NCI-H510A (cell line): ENCODE results near the gene SLC39A11.

Source experiments
- DNase-seq: peaks from one replicate; lab custom pipeline; 2025; lab: John Stamatoyannopoulos, UW

The SLC39A11 gene

GRCh38 chr17:72747501-72747900 lies 345.0 kb downstream of the SLC39A11 start:
- no peak for DNase-seq

GRCh38 chr17:72745241-72745640 lies 347.2 kb downstream of the SLC39A11 start:
- DNase-seq = no peak

DNA sequence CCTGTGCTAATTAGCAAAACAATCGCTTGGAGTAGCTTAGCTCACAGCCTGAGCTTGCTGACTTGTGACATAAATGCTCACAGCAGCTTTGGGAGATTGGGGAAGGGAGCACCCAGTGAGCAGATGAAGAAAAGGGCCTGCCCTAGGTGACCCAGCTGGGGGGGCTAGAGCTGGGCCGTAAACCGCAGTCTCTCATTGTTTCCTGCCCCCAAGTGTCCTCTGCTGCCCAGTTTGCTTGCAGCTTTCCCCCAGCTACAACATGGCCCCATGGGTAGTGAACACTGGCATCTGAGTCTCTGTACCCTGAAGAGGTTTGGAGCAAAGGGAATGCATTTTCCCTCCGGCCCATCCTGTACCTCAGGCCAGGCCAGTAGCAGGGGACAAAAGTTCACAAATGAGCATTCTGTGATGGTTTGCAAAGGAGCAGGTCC lies 349.4 kb downstream of the SLC39A11 start:
- DNase-seq = no peak

GRCh38 chr17:72737151-72737690 lies 355.3 kb downstream of the SLC39A11 start:
- DNase-seq = no peak

DNA sequence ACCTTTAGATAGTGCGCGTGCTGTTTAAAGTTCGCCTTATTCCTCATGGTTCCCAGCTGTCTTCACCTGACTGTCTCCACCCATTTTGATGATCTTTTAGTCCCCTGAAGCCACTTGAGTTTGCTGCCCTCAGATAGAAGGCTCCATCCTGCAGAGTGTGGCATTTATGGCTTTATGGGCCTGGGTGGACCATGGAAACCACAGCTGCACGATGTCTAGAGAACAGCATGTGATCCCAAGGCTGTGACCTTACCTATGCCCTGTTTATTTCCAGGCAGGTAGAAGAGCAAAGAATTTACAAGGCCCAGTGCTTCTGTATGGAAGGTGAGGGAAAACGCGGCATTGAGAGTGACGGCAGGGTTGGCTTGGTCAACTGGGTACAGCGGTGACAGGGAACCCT lies 356.9 kb downstream of the SLC39A11 start:
- DNase-seq = no peak

DNA sequence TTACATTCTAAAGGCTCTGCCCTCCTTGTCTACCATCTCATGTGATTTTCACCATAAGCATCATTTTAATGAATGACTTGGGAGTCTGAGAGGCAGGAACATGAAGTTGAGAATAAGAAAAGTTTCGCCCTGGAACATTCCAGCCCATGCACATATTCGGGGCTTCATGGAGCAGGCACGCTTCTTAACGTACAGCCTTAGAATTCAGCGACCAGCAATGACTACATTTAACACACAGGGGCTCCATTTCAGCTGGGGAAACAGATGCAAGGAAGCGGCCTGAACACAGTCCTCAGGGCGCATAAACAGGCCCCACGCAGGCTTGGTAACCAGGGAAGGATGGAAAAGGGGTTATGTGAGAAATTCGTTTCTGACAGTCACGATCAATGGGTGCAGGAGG lies 357.4 kb downstream of the SLC39A11 start:
- no peak for DNase-seq

DNA sequence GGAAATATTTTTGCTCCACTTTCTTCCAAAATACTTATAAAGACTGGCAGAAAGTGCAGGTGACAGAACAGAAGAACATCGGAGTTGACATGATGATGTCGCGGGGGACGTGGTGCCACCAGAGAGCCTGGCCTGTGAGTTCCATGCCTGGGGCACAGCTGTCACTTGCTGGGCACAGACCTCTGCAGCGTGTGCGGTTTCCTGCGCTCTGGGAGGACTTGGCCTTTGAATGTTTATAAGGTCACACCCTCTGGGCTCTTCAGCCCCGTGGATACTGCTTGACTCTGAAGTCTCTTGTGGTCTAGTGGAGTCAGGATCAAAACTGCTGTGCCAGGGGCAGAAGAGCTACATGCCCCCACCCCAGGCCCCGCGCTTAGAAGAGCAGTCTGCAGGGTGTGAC lies 357.9 kb downstream of the SLC39A11 start:
- DNase-seq = no peak

DNA sequence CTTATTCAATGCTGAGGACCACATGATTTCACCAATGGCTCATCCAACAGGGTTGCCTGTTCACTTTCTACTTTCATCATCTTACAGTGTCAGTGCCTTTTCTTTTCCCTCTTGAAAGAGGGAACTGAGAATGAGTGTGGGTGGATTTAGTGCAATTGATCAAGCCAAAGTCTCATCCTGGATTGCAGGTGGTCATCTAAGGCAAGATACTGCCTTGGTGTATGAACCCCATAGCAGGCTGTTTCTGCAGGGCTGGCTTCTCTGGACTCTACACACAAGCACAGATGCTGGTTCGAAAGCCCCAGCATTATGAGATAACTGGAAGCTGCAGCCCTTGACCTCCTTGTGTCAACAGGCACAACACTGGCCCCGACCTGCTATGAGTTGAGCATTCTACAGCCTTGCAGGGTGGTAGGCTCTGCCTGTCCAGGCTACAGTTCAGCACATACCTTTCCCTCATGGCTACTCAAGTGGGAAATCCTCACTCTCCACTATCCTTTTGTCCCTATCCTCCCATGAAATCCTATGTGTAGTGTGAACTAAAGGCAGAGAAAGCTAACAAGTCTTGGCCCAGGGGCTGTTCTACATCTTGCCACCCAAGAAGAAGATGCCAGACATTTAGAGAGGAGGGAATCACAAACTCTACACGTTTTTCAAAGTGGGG lies 358.7 kb downstream of the SLC39A11 start:
- no peak for DNase-seq

DNA sequence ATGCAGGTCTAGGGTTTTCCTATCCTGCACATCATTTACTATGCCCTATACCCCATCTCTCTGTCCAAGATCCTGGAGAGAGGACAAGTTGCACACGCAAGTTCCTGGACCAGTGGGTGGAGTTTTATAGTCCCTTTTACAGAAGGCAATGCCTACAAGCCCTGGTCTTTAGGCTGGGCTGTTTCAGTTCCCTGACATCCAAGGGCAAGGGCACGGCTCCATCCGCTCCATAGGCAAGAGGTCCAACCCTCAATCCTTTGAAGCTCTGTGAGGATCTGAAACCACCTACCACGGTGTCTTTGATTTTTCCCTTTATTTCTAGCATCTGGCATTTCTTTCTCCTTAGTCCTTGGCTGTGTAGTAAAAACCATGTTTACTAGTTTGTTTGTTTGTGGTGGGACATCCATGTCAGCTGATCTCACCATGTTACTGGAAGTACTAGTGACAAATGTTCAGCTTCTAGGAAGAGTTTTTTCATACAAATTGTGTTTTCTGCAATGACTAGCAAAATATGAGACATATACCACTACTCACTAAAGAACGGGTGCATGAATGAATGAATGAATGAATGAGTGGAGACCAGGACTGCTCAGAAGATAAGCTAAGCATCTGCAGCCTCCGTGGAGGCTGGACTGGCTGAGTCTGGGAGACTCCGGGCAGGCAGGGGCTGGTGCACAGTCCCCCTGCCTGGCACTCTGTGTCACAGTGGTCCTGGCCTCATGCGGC lies 359.4 kb downstream of the SLC39A11 start:
- DNase-seq = no peak

GRCh38 chr17:72730077-72730476 lies 362.4 kb downstream of the SLC39A11 start:
- no peak for DNase-seq

- DNase-seq = peak; percentile 78
Observed at GRCh38 chr17:72726936-72727335, 365.6 kb downstream of the SLC39A11 start.

DNA sequence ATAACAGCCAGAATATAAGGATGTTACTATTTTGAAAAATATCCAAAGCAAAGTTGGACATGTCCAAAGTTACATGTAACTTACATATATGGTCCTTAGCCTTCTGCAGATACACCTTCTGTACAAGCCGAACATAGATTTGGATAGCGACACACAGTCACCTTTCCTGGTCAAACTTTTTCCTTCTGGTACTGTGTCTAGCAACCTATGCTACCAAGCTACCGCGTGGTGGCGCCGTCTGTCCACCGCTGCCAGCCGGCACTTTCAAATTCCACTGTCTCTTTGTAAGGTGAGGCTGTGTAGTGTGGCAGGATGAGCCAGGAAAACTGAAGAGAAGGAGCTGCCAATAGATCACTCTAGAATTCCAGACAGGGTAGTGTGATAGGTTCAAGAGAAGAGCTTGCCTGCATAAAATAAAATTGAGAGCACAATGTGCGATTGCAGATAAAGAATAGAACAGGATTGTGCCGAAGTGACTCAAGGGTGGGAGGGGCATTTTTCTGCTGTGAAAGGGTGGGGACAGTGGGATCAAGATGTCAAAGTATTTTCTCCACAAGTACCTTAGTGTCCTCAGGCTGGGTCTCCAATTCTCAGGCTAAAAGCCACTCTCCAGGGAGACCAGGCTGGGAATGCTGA lies 366.9 kb downstream of the SLC39A11 start:
- peak; percentile 46 for DNase-seq

GRCh38 chr17:72724267-72724666 lies 368.2 kb downstream of the SLC39A11 start:
- no peak for DNase-seq

DNA sequence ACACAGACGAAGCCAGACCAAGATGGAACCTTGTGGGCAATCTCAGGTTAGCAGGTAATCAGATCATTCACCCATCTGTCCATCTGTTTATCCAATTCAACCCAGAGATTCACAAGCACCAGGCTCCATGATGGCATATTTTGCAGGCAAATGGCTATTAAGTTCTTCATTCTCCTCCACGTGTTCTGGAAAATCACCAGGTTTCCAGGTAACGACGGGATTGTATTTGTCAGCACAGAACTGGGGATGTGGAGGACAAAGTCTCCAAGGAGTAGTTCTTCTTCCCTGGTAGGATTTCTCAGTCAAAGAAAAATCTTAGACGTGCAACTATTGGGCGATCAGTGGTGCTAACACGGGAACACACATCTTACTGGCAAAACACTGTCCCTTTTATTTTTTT lies 368.8 kb downstream of the SLC39A11 start:
- DNase-seq = no peak

DNA sequence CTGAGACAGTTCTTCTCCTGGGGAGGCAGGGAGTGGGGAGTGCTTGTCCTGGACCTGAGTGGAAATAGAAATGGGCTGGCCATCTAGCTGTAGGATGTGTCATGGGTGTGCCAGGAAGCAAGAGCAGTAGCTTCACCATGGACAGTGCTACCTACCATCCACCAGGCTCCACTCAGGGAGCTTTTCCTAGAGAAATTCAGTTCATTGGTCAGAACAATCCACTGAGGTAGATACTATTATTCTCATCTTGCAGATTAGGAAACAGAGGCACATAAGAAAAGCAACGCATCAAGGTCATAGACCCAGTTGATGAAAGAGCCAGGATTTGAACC lies 372.0 kb downstream of the SLC39A11 start:
- DNase-seq = no peak

DNA sequence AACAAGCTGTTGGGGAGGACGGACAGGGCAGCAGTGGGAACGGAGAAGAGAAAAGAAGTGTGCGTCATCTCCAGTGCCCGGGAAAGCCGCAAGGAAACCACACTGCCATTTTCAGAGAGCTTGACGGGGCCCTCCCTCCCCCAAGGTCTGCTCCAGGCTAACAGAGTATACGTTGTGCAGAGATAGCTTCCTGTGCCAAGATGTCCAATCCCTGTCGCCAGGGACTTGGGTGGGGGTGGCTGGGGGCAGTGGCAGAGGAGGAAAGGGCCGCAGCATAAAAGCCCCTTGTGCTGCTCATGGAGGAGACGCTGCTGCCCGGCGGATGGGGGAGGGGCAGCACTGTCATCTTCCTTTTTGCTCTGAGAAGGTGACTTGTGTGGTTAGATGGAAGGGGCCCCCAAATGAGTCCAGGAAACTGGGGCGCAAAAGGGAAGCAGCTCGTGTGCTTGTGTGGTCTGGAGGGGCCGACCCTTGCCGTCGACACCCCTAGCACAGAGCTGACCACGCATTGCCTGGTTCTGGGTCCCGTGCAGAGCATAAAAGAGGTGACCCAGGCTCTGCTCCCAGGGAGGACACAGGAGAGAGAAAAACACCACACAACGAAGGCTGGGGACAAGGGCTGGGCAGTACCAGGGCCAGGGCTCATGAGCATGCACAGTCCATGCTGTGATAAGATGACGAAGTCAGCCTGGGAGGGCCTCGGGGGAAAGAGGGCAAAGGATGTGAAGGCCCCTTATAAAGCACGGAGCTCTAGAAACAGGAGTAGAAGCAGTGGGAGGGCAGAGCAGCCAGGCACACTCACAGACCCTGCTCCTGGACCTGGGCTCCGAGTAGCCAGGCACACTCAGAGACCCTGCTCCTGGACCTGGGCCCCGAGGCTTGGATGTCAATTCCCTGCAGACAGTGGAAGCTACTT lies 372.7 kb downstream of the SLC39A11 start:
- DNase-seq = no peak

DNA sequence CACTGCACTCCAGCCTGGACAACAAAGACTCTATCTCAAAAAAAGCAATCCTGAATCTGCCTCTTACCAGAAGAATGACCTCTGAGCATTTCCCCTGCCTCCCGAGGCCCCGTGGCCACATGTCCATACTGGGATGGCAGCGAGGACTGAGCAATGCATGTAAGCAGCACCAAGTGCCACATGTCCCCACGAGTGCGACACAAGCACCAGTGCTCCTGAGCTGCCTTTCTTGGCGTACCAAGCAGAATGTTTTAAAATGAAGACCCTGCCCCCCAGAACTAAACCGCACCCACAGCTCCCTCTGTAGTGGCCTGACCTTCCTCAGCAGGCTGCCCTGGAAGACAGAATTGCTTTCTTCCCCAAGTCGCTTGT lies 373.3 kb downstream of the SLC39A11 start:
- DNase-seq = no peak

DNA sequence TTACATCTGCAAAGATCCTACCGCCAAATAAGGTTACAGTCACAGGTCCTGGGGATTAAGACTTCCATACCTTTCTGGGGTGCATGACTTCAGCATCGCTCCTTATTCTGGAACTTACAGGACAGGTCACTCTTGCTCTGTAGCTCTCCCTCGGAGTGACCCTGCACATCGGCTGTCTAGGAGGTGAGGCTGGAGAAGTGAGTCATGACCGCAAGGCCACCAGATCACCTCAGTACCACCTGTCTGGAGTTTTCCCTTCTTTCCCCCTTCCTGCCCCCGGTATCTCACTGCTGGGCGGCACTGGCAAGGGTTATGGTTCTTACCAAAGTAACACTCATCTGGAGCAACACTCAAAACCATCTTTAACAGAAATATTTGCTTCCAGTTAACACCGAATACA lies 374.8 kb downstream of the SLC39A11 start:
- DNase-seq = no peak

DNA sequence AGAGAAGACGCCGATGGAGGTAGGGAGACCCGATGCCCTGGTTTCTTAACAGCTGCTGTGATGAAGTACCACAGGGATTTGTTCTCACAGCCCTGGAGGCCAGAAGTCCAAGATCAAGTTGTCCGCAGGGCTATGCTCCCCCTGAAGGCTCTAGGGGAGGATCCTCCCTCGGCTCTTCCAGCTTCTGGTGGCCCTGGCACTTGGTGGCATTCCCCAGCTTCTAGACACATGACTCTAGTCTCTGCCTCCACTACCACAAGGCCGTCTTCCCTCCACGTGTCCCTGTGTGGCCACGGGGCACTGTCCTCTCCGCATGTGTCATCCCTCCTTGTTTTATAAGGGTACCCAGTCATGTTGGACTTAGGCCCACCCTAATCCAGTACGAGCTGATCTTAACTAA lies 375.2 kb downstream of the SLC39A11 start:
- no peak for DNase-seq

- DNase-seq = no peak
Observed at GRCh38 chr17:72715906-72716572, 376.4 kb downstream of the SLC39A11 start.

GRCh38 chr17:72714357-72714966 lies 378.0 kb downstream of the SLC39A11 start:
- no peak for DNase-seq
